SK-N-SH (cell line): Measurements from ENCODE around the gene STS. TPM values are rescaled to one million over a fixed set of nuclear protein-coding genes. Genes with fewer than 3 reads are reported as not detected.

Source experiments
- CTCF ChIA-PET: fragments of 300-600, 350-600 bp; formaldehyde crosslinking; extraction: SDS; loops from one replicate; lab custom pipeline; 2021; lab: Yijun Ruan, JAX
- POLR2A ChIA-PET: fragments of 350-600 bp; sonication (Branson Sonifier 250); formaldehyde crosslinking; extraction: SDS; loops from one replicate; lab custom pipeline; 2020; ENCODE audit warnings: antibody characterized with exemption, inconsistent platforms; lab: Yijun Ruan, JAX
- DNase-seq: peaks from one replicate; pipeline ENCODE4 v3.0.0; 2012
- H2AFZ ChIP-seq: fragments of 200-600 bp; sonication (generic); 2 replicates; pipeline ENCODE4 v1.8.1; 2016; ENCODE audit warnings: antibody characterized with exemption, mild to moderate bottlenecking, low read depth
- H3F3A ChIP-seq: fragments of 200-600 bp; sonication (generic); replicated peaks from 2 replicates; pipeline ENCODE3; 2016; ENCODE audit warnings: antibody characterized with exemption, mild to moderate bottlenecking; ENCODE audit not compliant: insufficient read depth
- H3K27ac ChIP-seq, 2 experiments: fragments of 200-500 bp in 1 of 2; fragments of 200-600 bp in 1 of 2; sonication (Bioruptor generic) in 1 of 2; sonication (generic), shearing (Covaris generic) in 1 of 2; 2 replicates each; pipeline versions ENCODE4 v1.5.1 to v1.6.1; 2014 to 2016; ENCODE audit warnings: low read depth in 2 of 2, inconsistent platforms in 1 of 2, low read length in 1 of 2, mild to moderate bottlenecking in 1 of 2, mixed read lengths in 1 of 2
- H3K27me3 ChIP-seq: fragments of 200-600 bp; sonication (generic), shearing (Covaris generic); 2 replicates; pipeline ENCODE4 v1.6.1; 2016; ENCODE audit warnings: mixed run types; ENCODE audit not compliant: insufficient read depth
- H3K36me3 ChIP-seq, 2 experiments: fragments of 200-500 bp in 1 of 2; fragments of 200-600 bp in 1 of 2; sonication (Bioruptor generic) in 1 of 2; sonication (generic) in 1 of 2; replicated peaks in 1 of 2; 2 replicates each; pipeline versions ENCODE3 to v1.5.1; 2014 to 2016; ENCODE audit warnings: low read length in 1 of 2, mild to moderate bottlenecking in 1 of 2; ENCODE audit not compliant: insufficient read depth in 2 of 2, control insufficient read depth in 1 of 2
- H3K4me1 ChIP-seq, 2 experiments: fragments of 200-500 bp in 1 of 2; fragments of 200-600 bp in 1 of 2; sonication (Bioruptor generic) in 1 of 2; sonication (generic), shearing (Covaris generic) in 1 of 2; 2 replicates each; pipeline versions ENCODE4 v1.5.1 to v1.6.1; 2014 to 2016; ENCODE audit warnings: low read depth in 1 of 2, low read length in 1 of 2, mixed run types in 1 of 2; ENCODE audit not compliant: insufficient read depth in 2 of 2, control insufficient read depth in 1 of 2
- H3K4me2 ChIP-seq: fragments of 200-600 bp; sonication (generic), shearing (Covaris generic); 2 replicates; pipeline ENCODE4 v1.6.1; 2017; ENCODE audit warnings: mixed run types
- H3K4me3 ChIP-seq, 2 experiments: fragments of 200-500 bp in 1 of 2; fragments of 200-600 bp in 1 of 2; sonication (Bioruptor generic) in 1 of 2; sonication (generic), shearing (Covaris generic) in 1 of 2; 2 replicates each; pipeline versions ENCODE4 v1.5.1 to v1.8.1; 2014 to 2016; ENCODE audit warnings: low read depth in 2 of 2, inconsistent platforms in 1 of 2, low read length in 1 of 2, mild to moderate bottlenecking in 1 of 2, mixed read lengths in 1 of 2, moderate library complexity in 1 of 2
- H3K79me2 ChIP-seq: fragments of 200-600 bp; sonication (generic); 2 replicates; pipeline ENCODE4 v1.8.1; 2017; ENCODE audit warnings: mild to moderate bottlenecking; ENCODE audit not compliant: insufficient read depth
- H3K9ac ChIP-seq: fragments of 200-600 bp; sonication (generic); 2 replicates; pipeline ENCODE4 v1.6.1; 2017; ENCODE audit warnings: mixed run types
- H3K9me2 ChIP-seq: fragments of 200-600 bp; sonication (generic); 2 replicates; pipeline ENCODE4 v1.6.1; 2017; ENCODE audit warnings: mixed run types
- H3K9me3 ChIP-seq: fragments of 200-600 bp; sonication (generic); 2 replicates; pipeline ENCODE4 v1.6.1; 2017; ENCODE audit warnings: mixed run types, mild to moderate bottlenecking, moderate library complexity
- H4K20me1 ChIP-seq: fragments of 200-600 bp; sonication (generic); 2 replicates; pipeline ENCODE4 v1.6.1; 2017; ENCODE audit warnings: mild to moderate bottlenecking, mixed run types; ENCODE audit not compliant: insufficient read depth
- CHD2 ChIP-seq: fragments of 150-350 bp; IDR thresholded peaks from 2 replicates; pipeline ENCODE4 v1.6.1; 2018; ENCODE audit warnings: low read length; ENCODE audit not compliant: partially characterized antibody
- CTCF ChIP-seq: fragments of 200-600 bp; sonication (generic); IDR thresholded peaks from 2 replicates; pipeline ENCODE4 v1.6.1; 2017; ENCODE audit warnings: antibody characterized with exemption, mild to moderate bottlenecking, moderate library complexity
- ELF1 ChIP-seq: IDR thresholded peaks from 2 replicates; pipeline ENCODE4 v1.4.0; 2012
- IRF3 ChIP-seq: fragments of 150-350 bp; IDR thresholded peaks from 2 replicates; pipeline ENCODE4 v1.6.1; 2016; ENCODE audit warnings: mild to moderate bottlenecking, low read depth, low read length
- JUND ChIP-seq: IDR thresholded peaks from 2 replicates; pipeline ENCODE4 v1.4.0; 2012
- NRF1 ChIP-seq: IDR thresholded peaks from 2 replicates; pipeline ENCODE4 v1.6.1; 2012; ENCODE audit warnings: low read depth, mild to moderate bottlenecking, low read length
- PBX3 ChIP-seq: IDR thresholded peaks from 2 replicates; pipeline ENCODE4; 2012
- RAD21 ChIP-seq: IDR thresholded peaks from 2 replicates; pipeline ENCODE4 v1.6.1; 2012; ENCODE audit warnings: mild to moderate bottlenecking, low read length
- RFX5 ChIP-seq: IDR thresholded peaks from 2 replicates; pipeline ENCODE4 v1.6.1; 2012; ENCODE audit warnings: mild to moderate bottlenecking, improper control_type of control experiment, low read length
- SMC3 ChIP-seq: IDR thresholded peaks from 2 replicates; pipeline ENCODE4 v1.6.1; 2012; ENCODE audit warnings: low read depth, low read length, improper control_type of control experiment
- USF2 ChIP-seq: fragments of 150-350 bp; IDR thresholded peaks from 2 replicates; pipeline ENCODE4 v1.6.1; 2017; ENCODE audit warnings: antibody characterized with exemption, low read length, low read depth, borderline replicate concordance
- YY1 ChIP-seq: IDR thresholded peaks from 2 replicates; pipeline ENCODE4 v1.4.0; 2012; ENCODE audit warnings: low read depth, mild to moderate bottlenecking
- WGBS: methylation state at CpG from one replicate; pipeline ENCODE4 v1.1.6; 2017; ENCODE audit warnings: low lambda C conversion rate; 5-methylcytosine and 5-hydroxymethylcytosine counted together
- polyA plus RNA-seq, 3 experiments: library from polyadenylated mRNA; depleted of rRNA; stranded (reverse); fragments of >200 nt; gene quantifications; 2 replicates each; pipeline ENCODE4 v1.2.3, GENCODE V29; 2012

STS gene
- polyA plus RNA-seq, 1 of the 3 experiments (the other 2 are of a cell fraction), result 1.1 TPM

- 86% methylated on average over 2 of the region's 2 CpGs for WGBS
- H3K27me3 ChIP-seq, result no peaks in the 10 kb centered on the region
- no peak overlapping the region for H3K27ac ChIP-seq
- no peak for TF ChIP-seq PBX3
- TF ChIP-seq, all 33 proteins: peak for 0
- Histone ChIP-seq H3K4me2 (no peak overlapping the region), H4K20me1 (no peaks in the 10 kb centered on the region), H2AFZ (no peak overlapping the region), H3K4me1 (no peaks in the 10 kb centered on the region), H3K9me2 (no peaks in the 10 kb centered on the region), H3F3A (no peaks in the 10 kb centered on the region), H3K79me2 (no peaks in the 10 kb centered on the region), H3K36me3 (no peaks in the 10 kb centered on the region), H3K9me3 (no peaks in the 10 kb centered on the region), H3K4me3 (no peak overlapping the region), H3K9ac (no peak overlapping the region)
- DNase-seq, result no peak
- POLR2A ChIA-PET, result no interaction called here
- CTCF ChIA-PET, result no interaction called here
Measured at GRCh38 chrX:7188672-7189071, 41.2 kb downstream of the STS start.

- WGBS, result 45% methylated on average over 2 of the region's 2 CpGs
- POLR2A ChIA-PET, result no interaction called here
Measured at GRCh38 chrX:7190157-7190556, 42.6 kb downstream of the STS start.

More at GRCh38 chrX:7190157-7190556, 42.6 kb downstream of the STS start:
- H3K36me3 ChIP-seq, result no peaks in the 10 kb centered on the region
- H3K4me3 ChIP-seq, result no peak overlapping the region
- no peak overlapping the region for H3K9ac ChIP-seq
- CTCF ChIA-PET, result interaction anchor here (1.4 kb wide), 1 partner anchor 17 kb away, joined by 3 read pairs; no protein-coding TSS in a partner anchor
- H3K27ac ChIP-seq, result no peak overlapping the region
- TF ChIP-seq YY1, result no peak
- TF ChIP-seq CTCF, result no peak
- no peak for TF ChIP-seq NRF1
- TF ChIP-seq RFX5, result no peak
- no peak for TF ChIP-seq ELF1
- TF ChIP-seq SMC3, result no peak
- TF ChIP-seq IRF3, result no peak
- TF ChIP-seq USF2, result no peak
- TF ChIP-seq JUND, result no peak
- no peak for TF ChIP-seq CHD2
- no peak for TF ChIP-seq RAD21
- H3K79me2 ChIP-seq, result no peaks in the 10 kb centered on the region
- no peaks in the 10 kb centered on the region for H3K27me3 ChIP-seq
- H3K9me2 ChIP-seq, result no peaks in the 10 kb centered on the region
- no peak overlapping the region for H2AFZ ChIP-seq
- no peak overlapping the region for H3K4me2 ChIP-seq
- no peaks in the 10 kb centered on the region for H4K20me1 ChIP-seq
- H3K4me1 ChIP-seq, result no peaks in the 10 kb centered on the region
- DNase-seq, result no peak
- H3F3A ChIP-seq, result no peaks in the 10 kb centered on the region
- H3K9me3 ChIP-seq, result no peaks in the 10 kb centered on the region
